ENCODE results near the gene ATP6V0A1. TPM values are rescaled to one million over a fixed set of nuclear protein-coding genes. Genes with fewer than 3 reads are reported as not detected.
"Not testable (repeated sequence)": the region's sequence is repeated elsewhere in the genome, so short reads cannot be mapped to it uniquely, and the experiment has no call there.

The ATP6V0A1 gene
- 23.4 and 24.1 TPM in 2 replicates for total RNA-seq (2014; rRNA removed; shearing (Covaris generic))

- peak; percentile 80 for DNase-seq (ENCODE audit: low spot score)
Observed at GRCh38 chr17:42458497-42459255, at the start of gene ATP6V0A1. TSS of gene ATP6V0A1 (plus strand) at chr17:42458878. CDS start at chr17:42460895, 2,017 bp downstream.

GRCh38 chr17:42409523-42410318 lies 49.0 kb upstream of the ATP6V0A1 start:
- DNase-seq (ENCODE audit: low spot score) = peak; percentile 93

GRCh38 chr17:42410319-42410685 lies 48.4 kb upstream of the ATP6V0A1 start:
- no peak for DNase-seq (ENCODE audit: low spot score)

- no peak for DNase-seq (ENCODE audit: low spot score)
Observed at GRCh38 chr17:42411361-42411760, 47.3 kb upstream of the ATP6V0A1 start.

- no peak for DNase-seq (ENCODE audit: low spot score)
Observed at GRCh38 chr17:42411905-42412679, 46.6 kb upstream of the ATP6V0A1 start.

- no peak for DNase-seq (ENCODE audit: low spot score)
Observed at GRCh38 chr17:42413464-42414040, 45.1 kb upstream of the ATP6V0A1 start.

GRCh38 chr17:42414704-42415409 lies 43.8 kb upstream of the ATP6V0A1 start:
- no peak for DNase-seq (ENCODE audit: low spot score)

GRCh38 chr17:42417981-42418380 lies 40.7 kb upstream of the ATP6V0A1 start:
- DNase-seq (ENCODE audit: low spot score) = not testable (repeated sequence)

GRCh38 chr17:42421136-42421506 lies 37.6 kb upstream of the ATP6V0A1 start:
- no peak for DNase-seq (ENCODE audit: low spot score)

GRCh38 chr17:42421507-42422338 lies 37.0 kb upstream of the ATP6V0A1 start:
- peak; percentile 75 for DNase-seq (ENCODE audit: low spot score)

GRCh38 chr17:42422412-42422957 lies 36.2 kb upstream of the ATP6V0A1 start:
- peak; percentile 33 for DNase-seq (ENCODE audit: low spot score)

- peak; percentile 97 for DNase-seq (ENCODE audit: low spot score)
Observed at GRCh38 chr17:42422958-42423712, 35.5 kb upstream of the ATP6V0A1 start, which contains the start of gene CAVIN1. TSS of gene CAVIN1 (minus strand) at chr17:42423256. CDS start at chr17:42423097, 159 bp downstream.

GRCh38 chr17:42423766-42424165 lies 34.9 kb upstream of the ATP6V0A1 start:
- DNase-seq (ENCODE audit: low spot score) = no peak

GRCh38 chr17:42424991-42425610 lies 33.6 kb upstream of the ATP6V0A1 start:
- DNase-seq (ENCODE audit: low spot score) = peak; percentile 71

- peak; percentile 99 for DNase-seq (ENCODE audit: low spot score)
Observed at GRCh38 chr17:42428141-42428944, 30.3 kb upstream of the ATP6V0A1 start.

- DNase-seq (ENCODE audit: low spot score) = no peak
Observed at GRCh38 chr17:42429726-42430447, 28.8 kb upstream of the ATP6V0A1 start.

GRCh38 chr17:42431758-42432161 lies 26.9 kb upstream of the ATP6V0A1 start:
- no peak for DNase-seq (ENCODE audit: low spot score)

Measured in A172 (cell line).